ENCODE results near the gene NEDD4L. TPM values are rescaled to one million over a fixed set of nuclear protein-coding genes. Genes with fewer than 3 reads are reported as not detected.

Gene NEDD4L
- total and polyA plus RNA-seq, 8 donors: 45.0 to 113 (median 66.4) TPM

- Histone ChIP-seq H3K27me3 (no peaks in the 10 kb centered on the region), H3K4me1 (no peaks in the 10 kb centered on the region), H3K27ac (no peak overlapping the region), H3K9me3 (no peaks in the 10 kb centered on the region), H3K4me3 (no peak overlapping the region), H3K36me3 (peaks cover 5 to 40% (median 11%) of the 10 kb centered on the region in 3 donors)
- TF ChIP-seq CTCF (IDR thresholded peaks at IDR 0.05): no peak
- ATAC-seq: peak in 3 of 4 donors; percentile 15 to 27 (median 19)
- DNase-seq: no peak
- FAIRE-seq: no peak
- WGBS, 2 donors: 59 to 62% methylated on average over 7 of the region's 7 CpGs
- intact Hi-C loops (cut with DNase I): no loop called here
Observed at GRCh38 chr18:58348951-58349350, 304.9 kb downstream of the NEDD4L start.

- no peaks in the 10 kb centered on the region for H3K27me3 ChIP-seq
- 84 to 85% methylated on average over 2 of the region's 2 CpGs for WGBS, 2 donors
- H3K9me3 ChIP-seq: no peaks in the 10 kb centered on the region
- no peak for FAIRE-seq
- no peak for DNase-seq
- H3K27ac ChIP-seq: no peak overlapping the region
- ATAC-seq: peak in 2 of 4 donors; percentile 38 to 39
- H3K4me1 ChIP-seq: no peaks in the 10 kb centered on the region
- no peak for TF ChIP-seq CTCF (IDR thresholded peaks at IDR 0.05)
- intact Hi-C loops (cut with DNase I): no loop called here
- H3K36me3 ChIP-seq: peaks cover 5 to 44% (median 11%) of the 10 kb centered on the region in 3 donors
- H3K4me3 ChIP-seq: no peak overlapping the region
Observed at GRCh38 chr18:58349650-58350049, 305.6 kb downstream of the NEDD4L start.

- Histone ChIP-seq H3K4me1 (no peaks in the 10 kb centered on the region), H3K4me3 (no peak overlapping the region), H3K27me3 (no peaks in the 10 kb centered on the region), H3K27ac (no peak overlapping the region), H3K36me3 (peaks cover 5 to 50% (median 11%) of the 10 kb centered on the region in 3 donors), H3K9me3 (no peaks in the 10 kb centered on the region)
- no peak for DNase-seq
- intact Hi-C loops (cut with DNase I): no loop called here
- WGBS, 2 donors: 95 to 98% methylated on average over 5 of the region's 5 CpGs
- FAIRE-seq: no peak
- TF ChIP-seq CTCF (IDR thresholded peaks at IDR 0.05): no peak
- no peak for ATAC-seq
Observed at GRCh38 chr18:58350526-58350925, 306.5 kb downstream of the NEDD4L start.

- no peak for TF ChIP-seq CTCF (IDR thresholded peaks at IDR 0.05)
- Histone ChIP-seq H3K4me3 (no peak overlapping the region), H3K27ac (no peak overlapping the region), H3K27me3 (no peaks in the 10 kb centered on the region), H3K9me3 (no peaks in the 10 kb centered on the region), H3K36me3 (peaks cover 5 to 45% (median 11%) of the 10 kb centered on the region in 3 donors), H3K4me1 (no peaks in the 10 kb centered on the region)
- DNase-seq (no peak), ATAC-seq (no peak), FAIRE-seq (no peak)
- intact Hi-C loops (cut with DNase I): no loop called here
- 85 to 87% methylated on average over 3 of the region's 3 CpGs for WGBS, 2 donors
Observed at GRCh38 chr18:58351776-58352175, 307.8 kb downstream of the NEDD4L start.

GRCh38 chr18:58353581-58353980 lies 309.6 kb downstream of the NEDD4L start:
- H3K27me3 ChIP-seq: no peaks in the 10 kb centered on the region
- H3K4me1 ChIP-seq: no peaks in the 10 kb centered on the region
- no peaks in the 10 kb centered on the region for H3K9me3 ChIP-seq
- WGBS, 2 donors: 93 to 97% methylated on average over 4 of the region's 4 CpGs
- intact Hi-C loops (cut with DNase I): no loop called here
- no peak overlapping the region for H3K4me3 ChIP-seq
- no peak for TF ChIP-seq CTCF (IDR thresholded peaks at IDR 0.05)
- no peak overlapping the region for H3K27ac ChIP-seq
- no peak for ATAC-seq
- H3K36me3 ChIP-seq: peaks cover 5 to 62% (median 11%) of the 10 kb centered on the region in 3 donors
- no peak for FAIRE-seq
- no peak for DNase-seq

All from pancreas (tissue), 10 donors.